K562 (cell line): ENCODE results near the gene TMEM61. TPM values are rescaled to one million over a fixed set of nuclear protein-coding genes. Genes with fewer than 3 reads are reported as not detected.

Source experiments
- ARID2 ChIP-seq: fragments of 450-650 bp; IDR thresholded peaks from 2 replicates; pipeline ENCODE4 v1.6.1; 2017; ENCODE audit warnings: antibody characterized with exemption, mild to moderate bottlenecking
- CBX1 ChIP-seq: sonication (generic); IDR thresholded peaks from 2 replicates; pipeline ENCODE4 v1.6.1; 2016; ENCODE audit warnings: antibody characterized with exemption, low read depth, mild to moderate bottlenecking
- EP300 ChIP-seq: IDR thresholded peaks from 2 replicates; pipeline ENCODE4 v1.6.1; 2012; ENCODE audit warnings: low read length, improper control_type of control experiment
- GTF2B ChIP-seq: IDR thresholded peaks from 2 replicates; pipeline ENCODE4 v1.6.1; 2011; ENCODE audit not compliant: insufficient read length; ENCODE audit errors: extremely low read depth
- HNRNPL ChIP-seq: fragments of 200-400 bp; formaldehyde crosslinking; IDR thresholded peaks from 2 replicates; pipeline ENCODE4 v1.6.1; 2017; ENCODE audit warnings: low read depth, mild to moderate bottlenecking, low read length
- KDM4B ChIP-seq, 2 experiments: fragments of 450-650 bp in 1 of 2; sonication (generic) in 1 of 2; IDR thresholded peaks; 2 replicates each; pipeline ENCODE4 v1.6.1; 2016 to 2017; ENCODE audit warnings: borderline replicate concordance in 2 of 2, antibody characterized with exemption in 1 of 2, low read depth in 1 of 2, mild to moderate bottlenecking in 1 of 2
- L3MBTL2 ChIP-seq: fragments of 450-650 bp; IDR thresholded peaks from 2 replicates; pipeline ENCODE4 v1.6.1; 2016; ENCODE audit warnings: mild to moderate bottlenecking, moderate library complexity
- NFRKB ChIP-seq: fragments of 450-650 bp; IDR thresholded peaks from 2 replicates; pipeline ENCODE4 v1.6.1; 2016; ENCODE audit warnings: low read depth
- NONO ChIP-seq, 2 experiments: fragments of 200-400 bp in 1 of 2; fragments of 450-650 bp in 1 of 2; formaldehyde crosslinking in 1 of 2; IDR thresholded peaks; 2 replicates each; pipeline ENCODE4 v1.6.1; 2017; ENCODE audit warnings: low read depth in 2 of 2, mild to moderate bottlenecking in 2 of 2, moderate library complexity in 2 of 2, low read length in 1 of 2
- PHF20 ChIP-seq: fragments of 450-650 bp; IDR thresholded peaks from 2 replicates; pipeline ENCODE4 v1.6.1; 2018; ENCODE audit not compliant: partially characterized antibody
- POLR2A ChIP-seq: fragments of 450-650 bp; conservative IDR thresholded peaks from 2 replicates; pipeline ENCODE4 v1.6.1; 2016
- RERE ChIP-seq: sonication (generic); formaldehyde crosslinking; IDR thresholded peaks from 2 replicates; pipeline ENCODE4 v1.8.0; 2023; ENCODE audit warnings: missing genetic modification reagents, mild to moderate bottlenecking, borderline replicate concordance
- RHOXF2B ChIP-seq: fragments of 250-450 bp; sonication (Bioruptor Pico); conservative IDR thresholded peaks from 2 replicates; pipeline ENCODE4 v1.5.1; 2021
- SAFB ChIP-seq: fragments of 200-400 bp; formaldehyde crosslinking; IDR thresholded peaks from 2 replicates; pipeline ENCODE4 v1.6.1; 2017; ENCODE audit warnings: low read depth, low read length, borderline replicate concordance
- ZNF436 ChIP-seq: fragments of 250-450, 450-650 bp; sonication (Bioruptor Pico); formaldehyde crosslinking; IDR thresholded peaks from 2 replicates; pipeline ENCODE4 v1.7.0; 2020; ENCODE audit warnings: mild to moderate bottlenecking
- ZNF518B ChIP-seq: fragments of 250-450 bp; sonication (Bioruptor Pico); IDR thresholded peaks from 2 replicates; pipeline ENCODE4 v1.5.0; 2021; ENCODE audit warnings: mild to moderate bottlenecking, moderate library complexity
- ZNF561 ChIP-seq: fragments of 450-650 bp; formaldehyde crosslinking; conservative IDR thresholded peaks from 2 replicates; pipeline ENCODE4 v1.4.0; 2020; ENCODE audit warnings: mild to moderate bottlenecking, moderate library complexity
- ZNF655 ChIP-seq: fragments of 250-450 bp; sonication (Bioruptor Pico); IDR thresholded peaks from 2 replicates; pipeline ENCODE4 v1.5.0; 2021
- polyA plus RNA-seq, 8 experiments: library from polyadenylated mRNA; depleted of rRNA in 4 of 8; stranded (reverse) in 5 of 8; unstranded in 3 of 8; fragments of >200 nt; fragmentation: Nextera tagmentation in 2 of 8; fragmentation: Illumina TruSeq in 1 of 8; extraction: Ambion mirVana in 2 of 8; extraction: Trizol in 1 of 8; gene quantifications; 2 replicates each; pipeline versions ENCODE4 v1.2.1 to v1.2.3, GENCODE V29; 2011 to 2014; ENCODE audit warnings: inconsistent platforms in 1 of 8, missing spikeins in 1 of 8
- total RNA-seq, 7 experiments: library from RNA; depleted of rRNA in 6 of 7; stranded (reverse); fragments of >200 nt in 6 of 7; fragmentation: Illumina TruSeq in 2 of 7; extraction: Trizol in 2 of 7; gene quantifications; 2 replicates each; pipeline versions ENCODE4 v1.2.1 to v1.2.3, GENCODE V29; 2011 to 2021; ENCODE audit warnings: low replicate concordance in 1 of 7

Gene TMEM61
- total and polyA plus RNA-seq, 9 of the 15 experiments (the other 6 are each of a cell fraction or from before 2014, with no cell fraction given) = not detected

- TF ChIP-seq NFRKB (no peak), RHOXF2B (CRISPR knock-in tag) (no peak), ZNF561 (CRISPR knock-in tag) (no peak), HNRNPL (0 out of 2 replicates have a peak, but pooled peaks have one; percentile 58), NONO (IDR thresholded peaks at IDR 0.05; ENCODE audit: low read depth in 2 of 2, low read length in 1 of 2) (peak in 1 of 2 experiments; percentile 9; a peak in 1 of 4 replicates), GTF2B (no peak), CBX1 (0 out of 2 replicates have a peak, but pooled peaks have one; percentile 48), L3MBTL2 (peak; percentile 96), EP300 (peak; percentile 83), SAFB (0 out of 2 replicates have a peak, but pooled peaks have one; percentile 15), POLR2A (peak; percentile 77), ARID2 (no peak), KDM4B (IDR thresholded peaks at IDR 0.05; ENCODE audit: borderline replicate concordance in 2 of 2, low read depth in 1 of 2) (no peak), ZNF518B (CRISPR knock-in tag) (no peak), ZNF655 (CRISPR knock-in tag) (no peak), ZNF436 (no peak), RERE (CRISPR knock-in tag) (no peak), PHF20 (no peak)
Measured at GRCh38 chr1:55039342-55040082, 59.1 kb downstream of the TMEM61 start, which contains the start of gene PCSK9 (continued).
